Measurements from ENCODE around the gene ATP6V0A4. TPM values are rescaled to one million over a fixed set of nuclear protein-coding genes. Genes with fewer than 3 reads are reported as not detected.
"Not testable (repeated sequence)": the region's sequence is repeated elsewhere in the genome, so short reads cannot be mapped to it uniquely, and the experiment has no call there.

The ATP6V0A4 gene
- total and polyA plus RNA-seq, 2 experiments from 2014 or later: 0.43 TPM

DNA sequence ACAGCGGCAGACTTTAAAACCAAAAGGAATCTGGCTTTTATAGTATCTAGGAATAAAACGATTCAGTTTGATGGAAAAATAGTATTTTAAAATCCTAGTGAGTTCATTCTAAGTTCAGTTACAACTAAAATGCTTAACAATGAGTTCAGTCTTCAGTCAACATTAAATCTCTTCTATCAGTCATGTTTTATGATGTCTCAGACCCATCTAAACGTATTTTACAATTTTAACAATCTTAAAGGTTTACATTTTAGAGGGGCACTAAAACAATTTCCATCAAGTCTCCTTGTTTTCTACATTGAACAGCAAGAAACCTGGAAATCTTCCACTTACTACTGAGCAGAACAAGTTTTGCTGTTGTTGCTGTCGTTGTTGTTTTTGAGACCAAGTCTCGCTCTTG is 106.8 kb downstream of the ATP6V0A4 start:
- no peaks in the 10 kb centered on the region for H3K9me3 ChIP-seq (ENCODE audit: low read depth)
- 27 to 28% methylated on average over 5 of the region's 5 CpGs for WGBS, 2 experiments (ENCODE audit: low coverage in 1 of 2, low lambda C conversion rate in 2 of 2, missing lambda C conversion rate in 2 of 2)
- no peaks in the 10 kb centered on the region for H3K36me3 ChIP-seq (ENCODE audit: low read depth)
- no peak overlapping the region for H3K27ac ChIP-seq
- H3K4me3 ChIP-seq: no peak overlapping the region
- no peak for DNase-seq
- no peaks in the 10 kb centered on the region for H3F3A ChIP-seq (ENCODE audit: insufficient read depth)
- H3K9ac ChIP-seq: no peak overlapping the region
- H4K20me1 ChIP-seq (ENCODE audit: insufficient read depth): no peaks in the 10 kb centered on the region
- H2AFZ ChIP-seq: no peak overlapping the region
- in situ Hi-C loops (cut with MboI): no loop called here
- H3K4me1 ChIP-seq (ENCODE audit: insufficient read depth): no peaks in the 10 kb centered on the region
- no peaks in the 10 kb centered on the region for H3K9me2 ChIP-seq (ENCODE audit: insufficient read depth)
- no peak overlapping the region for H3K4me2 ChIP-seq (ENCODE audit: unreplicated experiment)
- no peaks in the 10 kb centered on the region for H3K79me2 ChIP-seq (ENCODE audit: insufficient read depth)
- TF ChIP-seq EZH2phosphoT487 (IDR thresholded peaks at IDR 0.05; ENCODE audit: insufficient read depth, low read depth): no peak
- TF ChIP-seq EZH2 (IDR thresholded peaks at IDR 0.05; ENCODE audit: insufficient read depth, poor library complexity, severe bottlenecking): no peak
- H3K27me3 ChIP-seq (replicated peaks; ENCODE audit: insufficient read depth): no peaks in the 10 kb centered on the region; the same call in 1 of the 2 replicates

DNA sequence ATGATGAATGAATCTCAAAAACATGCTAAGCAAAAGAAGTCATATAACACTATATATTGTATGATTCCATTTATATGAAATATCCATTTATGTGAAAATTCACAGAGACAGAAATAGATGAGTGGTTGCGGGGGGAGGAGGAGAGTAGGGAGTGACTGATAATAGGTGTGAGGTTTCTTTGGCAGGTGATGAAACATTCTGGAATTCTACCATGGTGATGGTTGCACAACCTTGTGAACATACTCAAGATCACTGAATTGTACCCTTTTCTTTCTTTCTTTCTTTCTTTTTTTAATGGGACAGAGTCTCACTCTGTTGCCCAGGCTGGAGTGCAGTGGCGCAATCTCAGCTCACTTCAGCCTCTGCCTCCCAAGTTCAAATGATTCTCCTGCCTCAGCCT is 107.5 kb downstream of the ATP6V0A4 start:
- 33 to 36% methylated on average over 2 of the region's 2 CpGs for WGBS, 2 experiments (ENCODE audit: low coverage in 1 of 2, low lambda C conversion rate in 2 of 2, missing lambda C conversion rate in 2 of 2)
- DNase-seq: no peak
- Histone ChIP-seq H3K4me2 (ENCODE audit: unreplicated experiment) (no peak overlapping the region), H3K79me2 (ENCODE audit: insufficient read depth) (no peaks in the 10 kb centered on the region), H3K9me2 (ENCODE audit: insufficient read depth) (no peaks in the 10 kb centered on the region), H3K9ac (no peak overlapping the region), H2AFZ (no peak overlapping the region), H3K4me1 (ENCODE audit: insufficient read depth) (no peaks in the 10 kb centered on the region), H3F3A (ENCODE audit: insufficient read depth) (no peaks in the 10 kb centered on the region), H3K36me3 (ENCODE audit: low read depth) (no peaks in the 10 kb centered on the region), H3K4me3 (no peak overlapping the region), H3K27ac (no peak overlapping the region), H3K9me3 (ENCODE audit: low read depth) (no peaks in the 10 kb centered on the region), H3K27me3 (replicated peaks; ENCODE audit: insufficient read depth) (no peaks in the 10 kb centered on the region; the same call in 1 of the 2 replicates), H4K20me1 (ENCODE audit: insufficient read depth) (no peaks in the 10 kb centered on the region)
- in situ Hi-C loops (cut with MboI): no loop called here
- TF ChIP-seq EZH2 (IDR thresholded peaks at IDR 0.05; ENCODE audit: insufficient read depth, poor library complexity, severe bottlenecking) (no peak), EZH2phosphoT487 (IDR thresholded peaks at IDR 0.05; ENCODE audit: insufficient read depth, low read depth) (no peak)

- H3K4me3 ChIP-seq; H3K9ac ChIP-seq; H3K36me3 ChIP-seq (ENCODE audit: low read depth); H3K9me3 ChIP-seq (ENCODE audit: low read depth); H3K27me3 ChIP-seq (replicated peaks; ENCODE audit: insufficient read depth); H3K4me1 ChIP-seq (ENCODE audit: insufficient read depth); H3K9me2 ChIP-seq (ENCODE audit: insufficient read depth); H3K4me2 ChIP-seq (ENCODE audit: unreplicated experiment); H2AFZ ChIP-seq; H3F3A ChIP-seq (ENCODE audit: insufficient read depth); H3K79me2 ChIP-seq (ENCODE audit: insufficient read depth); H4K20me1 ChIP-seq (ENCODE audit: insufficient read depth); H3K27ac ChIP-seq; DNase-seq; in situ Hi-C loops (cut with MboI): not testable (repeated sequence)
- 29 to 30% methylated on average over 6 of the region's 6 CpGs for WGBS, 2 experiments (ENCODE audit: low coverage in 1 of 2, low lambda C conversion rate in 2 of 2, missing lambda C conversion rate in 2 of 2)
Observed at GRCh38 chr7:138688037-138688436, 110.0 kb downstream of the ATP6V0A4 start.

DNA sequence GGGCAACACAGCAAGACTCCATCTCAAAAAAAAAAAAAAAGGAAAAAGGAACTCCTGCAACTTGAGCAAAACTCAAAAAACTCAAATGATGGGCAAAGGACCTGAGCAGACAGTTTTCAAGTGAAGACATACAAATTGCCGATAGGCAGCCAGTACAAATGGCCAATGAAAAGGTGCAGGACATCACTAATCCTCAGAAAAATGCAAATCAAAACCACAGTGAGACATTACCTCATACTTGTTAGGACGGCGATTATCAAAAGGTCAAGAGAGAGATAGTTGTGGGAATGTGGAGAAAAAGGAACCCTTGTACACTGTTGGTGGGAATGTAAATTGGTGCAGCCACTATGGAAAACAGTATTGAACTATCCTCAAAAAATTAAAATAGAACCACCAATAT is 113.7 kb downstream of the ATP6V0A4 start:
- in situ Hi-C loops (cut with MboI): no loop called here
- DNase-seq: no peak

DNA sequence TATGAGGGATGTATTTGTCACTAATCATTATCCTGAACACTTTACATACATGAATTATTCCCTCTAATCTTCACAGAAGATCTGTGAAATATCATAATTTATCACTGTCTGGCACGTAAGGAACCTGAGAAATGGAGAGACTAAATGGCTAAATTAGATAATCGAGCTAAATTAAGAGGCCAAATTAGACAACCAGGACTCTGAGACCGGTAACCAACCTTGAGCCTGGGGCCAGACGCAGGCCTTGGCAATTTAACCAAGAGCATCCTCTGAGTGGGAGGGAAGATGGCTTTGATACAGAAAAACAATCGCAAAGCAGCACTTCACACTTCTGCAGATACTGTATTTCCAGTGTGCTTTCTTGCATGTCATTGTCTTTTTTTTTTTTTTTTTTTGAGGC is 118.2 kb downstream of the ATP6V0A4 start:
- Histone ChIP-seq H3K36me3 (ENCODE audit: low read depth) (no peaks in the 10 kb centered on the region), H3K9me3 (ENCODE audit: low read depth) (no peaks in the 10 kb centered on the region), H2AFZ (no peak overlapping the region), H3K4me1 (ENCODE audit: insufficient read depth) (no peaks in the 10 kb centered on the region), H3K27me3 (replicated peaks; ENCODE audit: insufficient read depth) (no peaks in the 10 kb centered on the region), H3F3A (ENCODE audit: insufficient read depth) (no peaks in the 10 kb centered on the region), H3K4me2 (ENCODE audit: unreplicated experiment) (no peak overlapping the region), H3K9me2 (ENCODE audit: insufficient read depth) (no peaks in the 10 kb centered on the region), H3K79me2 (ENCODE audit: insufficient read depth) (no peaks in the 10 kb centered on the region), H3K9ac (no peak overlapping the region), H4K20me1 (ENCODE audit: insufficient read depth) (no peaks in the 10 kb centered on the region), H3K27ac (no peak overlapping the region), H3K4me3 (no peak overlapping the region)
- no peak for DNase-seq
- WGBS, 2 experiments (ENCODE audit: low coverage in 1 of 2, low lambda C conversion rate in 2 of 2, missing lambda C conversion rate in 2 of 2): 13 to 15% methylated on average over 5 of the region's 5 CpGs
- TF ChIP-seq EZH2 (IDR thresholded peaks at IDR 0.05; ENCODE audit: insufficient read depth, poor library complexity, severe bottlenecking) (no peak), EZH2phosphoT487 (IDR thresholded peaks at IDR 0.05; ENCODE audit: insufficient read depth, low read depth) (no peak)
- in situ Hi-C loops (cut with MboI): no loop called here

More for the DNA sequence above, 113.7 kb downstream of the ATP6V0A4 start:
- H3K4me2 ChIP-seq (ENCODE audit: unreplicated experiment): no peak overlapping the region
- WGBS, 2 experiments (ENCODE audit: low coverage in 1 of 2, low lambda C conversion rate in 2 of 2, missing lambda C conversion rate in 2 of 2): 37 to 47% methylated on average over 3 of the region's 3 CpGs
- H3K79me2 ChIP-seq (ENCODE audit: insufficient read depth): no peaks in the 10 kb centered on the region
- H3K4me3 ChIP-seq: no peak overlapping the region
- H2AFZ ChIP-seq: no peak overlapping the region
- no peaks in the 10 kb centered on the region for H4K20me1 ChIP-seq (ENCODE audit: insufficient read depth)
- H3K27ac ChIP-seq: no peak overlapping the region
- no peaks in the 10 kb centered on the region for H3F3A ChIP-seq (ENCODE audit: insufficient read depth)
- H3K9me2 ChIP-seq (ENCODE audit: insufficient read depth): no peaks in the 10 kb centered on the region
- TF ChIP-seq EZH2phosphoT487 (IDR thresholded peaks at IDR 0.05; ENCODE audit: insufficient read depth, low read depth) (no peak), EZH2 (IDR thresholded peaks at IDR 0.05; ENCODE audit: insufficient read depth, poor library complexity, severe bottlenecking) (no peak)
- no peaks in the 10 kb centered on the region for H3K4me1 ChIP-seq (ENCODE audit: insufficient read depth)
- H3K9me3 ChIP-seq (ENCODE audit: low read depth): no peaks in the 10 kb centered on the region
- no peak overlapping the region for H3K9ac ChIP-seq
- no peaks in the 10 kb centered on the region for H3K27me3 ChIP-seq (replicated peaks; ENCODE audit: insufficient read depth)
- no peaks in the 10 kb centered on the region for H3K36me3 ChIP-seq (ENCODE audit: low read depth)

All from GM23248 (cell line).